HG03108 (cell line): ENCODE data around the gene KCNC1.

Experiments used
- ATAC-seq: cut with Tn5 transposase; IDR thresholded peaks from one replicate; pipeline ENCODE4 v1.9.1; 2021; ENCODE audit warnings: moderate library complexity; ENCODE audit not compliant: unreplicated experiment

The KCNC1 gene

DNA sequence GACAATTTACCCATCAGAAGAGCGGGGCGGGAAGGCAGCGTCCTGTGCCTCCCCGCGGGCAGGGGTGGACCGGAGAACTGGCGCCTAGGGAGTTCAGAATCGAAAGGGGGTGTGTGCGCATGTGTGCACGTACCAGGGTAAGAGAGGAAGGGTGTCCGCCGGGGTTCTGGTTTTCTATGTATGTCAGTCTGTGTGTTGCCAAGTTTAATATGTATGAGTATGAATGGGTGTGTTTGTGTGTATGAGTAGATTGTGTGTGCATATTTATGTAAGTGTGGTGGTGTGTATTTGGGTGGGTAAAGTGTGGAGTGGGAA, 2.0 kb downstream of the KCNC1 start:
- ATAC-seq: no peak

DNA sequence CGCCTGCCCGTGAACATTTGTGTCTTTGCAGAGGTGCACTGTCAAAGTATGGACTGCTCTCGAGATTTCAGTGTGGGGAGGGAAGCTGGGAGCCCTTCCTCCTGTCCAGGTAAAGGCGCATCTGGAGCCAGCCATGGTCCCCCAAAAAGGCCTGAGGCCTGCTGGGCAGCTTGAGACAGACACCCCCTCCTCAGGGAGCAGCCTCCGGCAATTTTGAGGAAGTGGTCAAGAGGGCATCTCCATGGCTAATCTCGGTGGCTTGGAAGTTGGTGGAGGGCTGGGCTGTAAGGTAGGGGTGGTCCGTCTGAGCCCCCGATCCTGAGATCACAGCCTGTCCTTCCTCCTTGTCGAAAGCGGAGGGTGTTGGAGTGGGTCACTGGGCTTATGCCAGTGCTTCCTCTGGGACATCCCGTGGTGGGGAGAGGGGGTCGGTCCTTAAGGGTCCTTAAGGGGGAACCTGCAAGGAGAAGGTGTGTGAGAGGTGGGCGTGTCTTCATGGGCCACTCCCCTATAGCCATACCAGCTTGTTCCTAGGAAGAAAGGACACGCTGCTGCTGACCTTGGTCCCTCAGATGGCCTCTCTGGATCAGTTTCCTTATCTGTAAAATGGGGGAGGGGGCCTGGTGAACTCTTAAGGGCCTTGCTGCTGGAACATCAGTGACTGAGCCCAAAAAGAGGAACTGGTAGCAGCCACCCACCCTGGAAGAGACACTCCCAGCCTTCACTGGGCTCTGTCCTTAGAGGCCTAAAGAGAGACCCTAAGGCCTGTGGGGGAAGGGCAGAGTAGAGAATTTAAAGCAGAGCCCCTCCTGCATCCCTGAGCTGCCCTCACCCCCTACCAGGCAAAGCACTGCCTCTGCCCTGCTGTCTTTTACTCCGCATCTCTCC, 2.6 kb downstream of the KCNC1 start:
- no peak for ATAC-seq

DNA sequence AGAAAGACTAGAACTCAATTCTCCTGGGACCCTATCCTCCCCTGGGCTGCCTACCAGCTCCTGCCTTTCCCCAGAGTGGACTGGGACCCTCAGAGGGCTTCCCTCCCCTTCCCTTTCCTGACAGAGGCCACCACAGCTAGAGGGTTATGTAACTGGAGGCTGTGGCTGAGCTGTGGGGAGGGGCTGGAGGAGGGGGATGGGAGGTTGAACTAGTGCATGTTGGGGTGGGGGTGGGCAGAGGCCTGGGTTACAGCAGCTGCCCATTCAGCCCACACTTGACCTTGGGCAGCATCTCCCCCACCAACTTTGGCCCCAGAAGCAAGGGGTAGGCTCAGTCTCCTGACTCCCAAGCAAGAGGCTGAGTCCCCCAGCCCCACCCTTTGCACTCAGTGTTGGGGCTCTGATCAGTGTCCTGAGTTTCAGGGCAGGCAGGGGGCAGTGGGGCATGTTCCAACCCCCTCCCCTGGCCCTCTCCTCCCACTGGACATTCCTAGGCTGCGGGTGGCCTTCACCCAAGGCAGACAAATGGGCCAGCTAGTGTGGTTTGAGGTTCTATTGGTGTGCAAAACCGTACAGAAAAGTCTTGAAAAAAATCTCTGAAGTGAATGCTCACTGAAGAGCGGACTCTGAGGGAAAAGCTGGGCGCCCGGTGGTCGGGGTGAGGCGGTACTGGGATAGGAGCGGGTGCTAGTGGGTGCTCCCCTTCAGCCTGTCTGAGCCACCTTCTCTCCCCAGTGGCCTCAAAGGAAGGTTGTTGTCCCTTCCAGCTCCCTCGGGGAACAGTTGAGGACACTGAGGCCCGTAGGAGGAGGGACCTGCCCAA, 3.8 kb downstream of the KCNC1 start:
- no peak for ATAC-seq

DNA sequence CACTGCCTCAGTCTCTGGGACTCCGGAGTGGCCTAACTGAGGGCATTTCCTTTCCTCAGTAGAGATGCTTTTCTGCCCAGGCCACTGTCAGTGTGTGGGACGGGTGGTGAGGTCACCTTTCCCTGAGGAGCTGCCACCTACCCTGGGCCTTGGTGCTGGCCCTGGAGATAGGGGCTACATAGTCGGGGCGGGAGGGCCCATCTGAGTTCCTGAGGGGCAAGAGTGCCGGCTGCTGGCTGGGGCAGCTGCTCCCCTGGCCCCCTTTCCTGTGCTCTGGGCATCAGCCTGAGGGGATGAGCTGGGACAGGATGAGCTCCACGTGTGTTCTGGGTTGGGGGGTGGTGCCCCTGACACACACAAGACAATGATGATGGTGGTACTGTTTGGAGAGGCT, 5.4 kb downstream of the KCNC1 start:
- no peak for ATAC-seq

DNA sequence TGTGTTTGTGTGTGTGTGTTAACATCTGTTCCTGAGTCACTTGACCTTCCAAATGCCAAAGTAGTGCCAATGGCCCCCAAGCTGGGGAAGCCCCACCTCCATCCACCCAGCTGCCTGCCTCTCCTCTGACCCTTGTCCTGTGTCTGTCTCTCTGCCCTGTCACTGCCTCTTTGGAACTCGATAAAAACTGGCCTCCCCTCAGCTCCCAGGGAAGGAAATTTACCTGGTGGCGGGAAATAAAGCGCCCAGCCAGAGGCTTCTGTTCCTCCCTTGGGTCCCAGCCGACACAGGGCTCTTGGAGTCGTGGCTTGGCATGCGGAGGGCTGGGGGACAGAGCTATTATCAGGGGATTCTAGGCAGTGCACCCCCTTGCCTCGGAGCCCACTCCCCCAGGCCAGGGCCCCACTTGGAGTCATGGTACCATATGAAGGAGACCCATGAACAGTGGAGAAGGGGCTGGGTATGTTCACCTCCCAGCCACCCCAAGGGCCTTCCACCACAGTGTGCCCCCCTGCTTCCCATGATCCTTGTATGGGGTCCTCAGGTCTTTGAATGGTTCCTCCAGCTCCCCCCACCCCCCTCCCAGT, 6.2 kb downstream of the KCNC1 start:
- ATAC-seq: no peak

DNA sequence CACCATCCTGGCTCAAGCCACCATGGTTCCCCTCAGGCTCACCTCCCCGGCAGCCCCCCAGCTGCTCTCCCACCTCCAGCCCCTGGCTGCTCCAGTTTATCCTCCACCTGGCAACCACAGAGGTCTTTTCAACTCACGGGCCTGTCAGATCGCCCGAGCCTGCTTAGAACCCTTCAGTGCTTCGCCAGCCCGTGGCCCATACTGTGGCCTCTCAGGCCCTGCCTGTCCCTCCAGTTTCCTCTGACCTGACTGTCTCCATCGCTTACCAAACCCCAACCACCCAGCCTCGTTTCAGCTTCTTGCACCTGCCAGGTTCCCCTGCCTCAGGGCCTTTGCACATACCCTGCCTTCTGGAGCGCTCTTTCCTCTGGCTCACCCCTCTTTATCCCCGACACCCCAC, 6.9 kb downstream of the KCNC1 start:
- no peak for ATAC-seq

DNA sequence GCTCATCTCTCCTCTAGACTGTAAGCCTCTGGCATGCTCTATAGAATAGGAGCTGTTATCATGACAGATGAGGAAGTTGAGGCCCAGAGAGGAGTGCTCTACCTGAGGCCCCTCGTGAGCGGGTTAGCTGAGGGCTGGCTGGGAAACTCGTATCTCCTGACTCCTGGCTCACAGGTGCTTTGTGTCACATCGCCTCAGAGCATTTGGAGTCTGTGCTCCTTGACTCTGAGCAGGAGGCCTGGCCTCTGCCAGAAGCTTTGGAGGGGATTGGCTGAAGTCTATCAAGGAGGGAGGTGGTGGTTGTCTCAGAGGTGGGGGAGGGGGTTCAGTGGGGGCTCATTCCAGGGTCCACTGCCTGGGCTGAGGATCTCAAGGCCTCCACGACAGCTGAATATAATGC, 7.4 kb downstream of the KCNC1 start:
- no peak for ATAC-seq

DNA sequence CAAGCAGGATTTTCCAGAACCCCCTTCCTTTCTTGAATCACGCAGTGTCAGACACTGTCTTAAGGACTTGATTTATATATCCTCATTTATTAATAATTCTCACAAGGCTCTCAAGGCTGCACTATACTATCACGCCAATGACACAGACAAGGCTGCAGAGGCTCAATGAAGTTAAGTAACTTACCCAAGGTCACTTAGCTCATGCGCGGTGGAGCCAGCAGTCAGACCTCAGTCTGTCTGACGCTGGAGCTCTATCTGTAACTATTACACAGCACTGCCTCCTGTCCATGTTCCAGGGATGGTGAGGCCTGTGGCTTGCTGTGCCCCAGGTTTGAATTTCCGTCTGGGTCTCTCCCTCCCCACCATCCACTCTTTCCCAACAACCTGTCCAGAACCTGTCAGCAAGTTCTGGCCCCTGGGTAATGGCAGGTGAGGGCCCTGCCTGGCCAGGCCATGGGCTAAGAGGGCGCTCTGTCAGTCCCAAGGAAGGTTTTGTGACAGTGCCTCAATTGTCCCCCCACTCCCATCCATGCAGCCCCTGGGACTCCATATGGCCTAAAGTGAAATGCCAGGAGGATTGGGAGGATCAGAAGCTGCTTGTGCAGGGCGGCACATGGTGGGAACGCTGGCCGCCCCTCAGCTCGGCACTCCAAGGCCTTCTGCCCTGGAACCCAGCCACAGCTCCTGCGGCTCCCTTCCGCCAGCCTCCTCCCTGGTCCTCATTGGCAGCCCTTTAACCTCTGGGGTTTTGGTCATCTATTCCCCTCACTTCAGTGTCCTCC, 8.6 kb downstream of the KCNC1 start:
- no peak for ATAC-seq

DNA sequence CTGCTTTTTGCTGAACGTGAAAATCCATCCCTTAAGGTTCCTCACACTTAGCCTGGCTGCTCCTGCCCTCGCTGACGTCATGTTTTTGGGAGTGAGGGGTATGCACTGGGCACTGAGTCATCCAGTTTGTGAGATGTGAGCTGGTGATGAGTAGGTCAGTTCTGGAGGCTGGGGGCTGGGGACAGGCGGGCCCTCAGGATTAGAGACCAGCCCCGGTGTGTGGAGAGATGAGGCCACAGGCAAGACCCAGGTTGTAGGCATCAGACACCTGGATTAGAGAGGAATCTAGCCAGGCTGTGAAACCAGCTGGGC, 9.2 kb downstream of the KCNC1 start:
- no peak for ATAC-seq

DNA sequence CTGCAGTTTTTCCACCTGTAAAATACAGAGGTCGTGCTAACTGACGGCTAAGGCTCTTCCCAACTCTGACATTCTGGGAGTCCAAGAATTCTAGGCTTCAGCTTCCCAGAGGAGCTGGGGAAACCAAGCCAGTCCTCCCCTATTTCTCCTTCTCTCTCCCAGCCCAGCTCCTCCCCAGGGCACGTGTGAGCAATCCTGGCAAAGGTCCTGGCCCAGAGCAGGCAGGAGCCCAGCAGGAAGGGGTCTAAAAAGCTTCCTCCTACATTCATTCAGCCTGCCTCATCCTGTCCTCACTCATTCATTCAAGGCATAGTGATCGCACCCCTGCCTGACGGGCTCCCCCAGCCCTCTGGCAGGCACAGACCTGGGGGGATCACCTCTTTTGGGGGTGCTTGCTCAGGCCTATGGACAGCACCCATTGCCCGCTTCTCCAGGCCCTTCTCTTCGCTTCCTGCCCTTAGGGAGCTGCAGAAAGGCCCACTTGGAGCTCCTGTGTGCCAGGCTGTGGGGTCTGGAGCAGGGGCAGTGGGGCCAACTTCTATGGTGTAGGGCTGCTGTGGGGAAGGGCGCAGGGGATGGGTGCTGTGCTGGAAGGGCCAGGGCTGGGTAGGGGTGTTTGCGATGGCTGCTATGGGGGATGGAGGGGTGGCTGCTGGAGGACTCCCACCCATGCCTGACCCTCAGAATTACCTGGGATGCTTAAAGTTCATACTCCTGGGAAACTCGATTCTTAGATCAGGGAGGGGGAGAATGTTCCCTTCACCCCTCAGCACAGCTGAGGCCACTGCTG, 9.8 kb downstream of the KCNC1 start:
- no peak for ATAC-seq

DNA sequence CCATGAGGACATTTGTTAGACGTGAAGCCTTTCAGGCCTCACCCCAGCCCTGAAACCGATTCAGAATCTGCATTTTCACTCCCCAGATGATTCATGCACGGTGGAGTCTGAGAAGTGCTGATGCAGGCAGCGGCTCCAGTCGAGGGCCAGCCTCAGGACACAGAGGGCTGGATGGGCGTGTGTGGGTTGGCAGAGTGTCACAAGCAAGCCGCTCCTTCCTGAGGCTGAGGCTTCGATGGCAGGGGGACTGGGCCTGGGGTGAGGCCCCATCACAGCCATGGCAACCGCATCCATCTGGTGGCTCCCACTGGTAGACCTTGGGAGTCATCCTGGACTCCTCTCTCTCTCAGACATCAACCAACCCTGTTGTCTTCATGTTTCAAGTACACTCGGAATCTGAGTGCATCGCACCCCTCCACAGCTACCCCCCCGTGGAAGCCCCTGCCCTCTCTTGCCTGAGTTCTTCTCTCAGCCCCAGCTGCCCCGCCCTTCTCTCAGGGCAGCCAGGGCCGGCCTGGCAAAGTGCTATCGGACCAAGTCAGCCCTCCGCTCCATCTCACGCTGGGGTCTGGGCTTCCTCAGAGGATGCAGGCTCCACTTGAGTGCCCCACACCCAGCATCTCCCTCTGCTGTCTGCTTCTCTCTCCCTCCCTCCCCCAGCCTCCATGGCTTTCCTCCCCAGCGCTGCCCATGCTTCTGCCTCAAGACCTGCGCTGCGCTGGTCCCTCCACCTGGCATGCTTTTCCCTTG, 10.6 kb downstream of the KCNC1 start:
- no peak for ATAC-seq

DNA sequence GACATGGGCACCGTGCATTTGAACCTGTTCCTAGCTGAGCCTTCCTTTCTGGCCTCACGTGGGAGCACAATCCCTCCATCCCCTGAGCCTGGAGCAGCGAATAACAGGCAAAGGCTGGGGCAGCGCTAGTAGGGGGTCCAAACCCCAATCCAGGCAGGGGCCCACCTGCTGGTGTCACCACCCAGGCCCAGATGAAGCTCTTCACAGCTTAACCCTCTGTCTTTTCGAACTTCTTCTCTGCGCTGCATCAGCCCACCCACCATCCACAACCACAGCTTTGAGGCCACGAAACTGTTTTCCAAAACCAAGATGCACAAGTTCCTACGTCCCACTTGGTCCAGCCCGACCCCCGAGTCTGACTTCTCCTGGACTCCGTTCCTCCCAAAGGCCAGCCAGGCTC, 11.5 kb downstream of the KCNC1 start:
- no peak for ATAC-seq

DNA sequence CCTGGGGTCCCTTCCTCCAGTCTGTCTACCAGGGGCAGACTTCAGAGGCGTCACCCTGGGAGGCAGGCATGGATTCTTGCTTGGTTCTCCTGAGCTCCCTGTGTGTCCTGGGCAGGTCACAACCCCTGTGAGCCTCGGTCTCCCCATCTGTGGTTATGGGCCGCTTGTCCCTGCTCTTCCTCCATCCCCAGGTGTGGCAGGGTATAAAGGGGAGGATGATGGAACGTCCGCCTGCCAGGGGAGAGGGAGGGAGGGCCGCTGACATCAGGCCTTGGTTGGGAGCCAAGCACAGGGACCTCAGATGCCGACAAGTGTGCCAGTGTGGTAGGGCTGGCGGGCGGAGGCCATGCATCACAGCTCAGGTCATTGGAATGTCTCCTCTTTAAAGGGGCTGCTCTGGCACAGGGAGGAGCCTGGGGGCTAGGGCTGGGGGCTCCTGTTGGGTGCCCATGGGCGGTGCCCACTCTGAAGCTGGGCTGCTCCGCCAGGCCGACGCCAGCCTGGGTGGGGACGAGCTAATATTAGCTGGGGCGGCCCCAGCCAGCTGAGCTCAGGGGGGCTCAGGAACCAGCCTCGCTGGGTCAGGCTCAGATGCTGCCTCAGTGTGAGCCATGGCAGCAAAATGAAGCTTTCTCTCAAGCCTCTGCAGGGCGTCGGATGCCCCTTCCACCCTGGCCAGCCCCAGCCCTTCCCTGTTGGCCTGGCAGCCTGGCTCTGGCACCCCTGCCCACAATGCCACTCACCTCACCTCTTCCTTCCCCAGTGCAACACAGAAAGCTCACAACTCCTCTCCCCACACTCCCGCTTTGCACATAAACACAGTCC, 12.8 kb downstream of the KCNC1 start:
- no peak for ATAC-seq

DNA sequence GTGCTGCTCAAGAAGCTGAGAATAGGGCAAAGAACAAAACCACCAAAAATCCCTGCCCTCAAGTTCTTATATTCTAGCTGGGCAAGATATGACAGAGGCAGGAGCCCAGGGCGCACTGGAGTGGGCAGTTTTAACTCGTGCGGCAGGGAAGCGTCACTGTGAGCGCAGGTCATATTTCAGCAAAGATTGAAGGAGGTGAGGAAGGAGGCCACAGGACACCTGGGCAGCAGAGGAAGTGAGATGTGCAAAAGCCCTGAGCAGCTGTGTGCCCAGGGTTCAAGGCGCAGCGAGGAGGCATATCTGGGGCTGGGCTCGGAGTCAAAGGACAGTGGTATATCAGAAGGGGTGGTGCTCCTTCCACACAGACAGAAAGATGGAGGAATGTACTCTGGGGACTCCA, 13.5 kb downstream of the KCNC1 start:
- no peak for ATAC-seq

DNA sequence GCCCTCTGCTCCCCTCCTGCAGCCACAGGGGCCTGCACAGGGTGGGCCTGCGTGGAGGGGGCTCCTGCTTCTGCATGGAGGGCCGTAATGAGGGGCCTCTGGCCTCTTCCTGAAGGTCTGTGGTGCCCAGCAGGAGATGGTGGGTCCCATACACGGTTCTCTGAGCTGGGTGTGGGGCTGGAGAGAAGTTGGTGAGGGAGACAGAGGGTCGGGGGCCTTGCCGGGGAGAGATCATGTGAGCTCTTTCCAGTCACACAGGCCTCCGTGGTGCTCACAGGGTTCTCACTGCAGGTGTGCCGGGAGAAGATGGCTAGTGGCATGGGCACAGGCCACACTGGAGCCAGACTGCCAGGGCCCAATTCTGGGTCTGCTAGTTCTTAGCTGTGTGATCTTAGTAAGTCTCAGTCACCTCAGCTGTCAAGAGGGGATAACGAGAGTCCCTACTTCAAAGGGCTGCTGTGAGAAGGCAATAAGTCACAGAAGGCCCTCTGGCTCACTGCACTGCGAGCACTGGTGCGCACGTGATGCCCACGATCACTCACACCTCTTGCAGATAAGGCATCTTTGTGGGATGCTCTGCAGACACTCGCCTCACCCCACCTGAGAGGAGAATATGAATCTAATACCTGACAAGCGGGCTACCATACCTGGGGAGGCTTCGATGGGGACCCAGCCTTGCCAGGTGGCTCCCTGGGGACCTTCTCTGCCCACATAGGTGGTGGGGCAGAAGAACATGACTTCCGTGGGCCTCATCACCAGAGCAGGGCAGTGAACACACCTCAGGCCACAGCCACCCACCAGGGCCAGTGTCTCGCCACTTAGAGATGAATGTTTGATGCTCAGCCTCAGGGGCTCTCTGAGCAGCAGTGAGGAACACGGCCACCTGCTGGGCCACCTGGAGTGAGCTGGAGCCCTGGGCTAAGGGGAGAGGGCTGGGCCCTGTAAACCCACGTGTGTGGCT, 14.5 kb downstream of the KCNC1 start:
- no peak for ATAC-seq

DNA sequence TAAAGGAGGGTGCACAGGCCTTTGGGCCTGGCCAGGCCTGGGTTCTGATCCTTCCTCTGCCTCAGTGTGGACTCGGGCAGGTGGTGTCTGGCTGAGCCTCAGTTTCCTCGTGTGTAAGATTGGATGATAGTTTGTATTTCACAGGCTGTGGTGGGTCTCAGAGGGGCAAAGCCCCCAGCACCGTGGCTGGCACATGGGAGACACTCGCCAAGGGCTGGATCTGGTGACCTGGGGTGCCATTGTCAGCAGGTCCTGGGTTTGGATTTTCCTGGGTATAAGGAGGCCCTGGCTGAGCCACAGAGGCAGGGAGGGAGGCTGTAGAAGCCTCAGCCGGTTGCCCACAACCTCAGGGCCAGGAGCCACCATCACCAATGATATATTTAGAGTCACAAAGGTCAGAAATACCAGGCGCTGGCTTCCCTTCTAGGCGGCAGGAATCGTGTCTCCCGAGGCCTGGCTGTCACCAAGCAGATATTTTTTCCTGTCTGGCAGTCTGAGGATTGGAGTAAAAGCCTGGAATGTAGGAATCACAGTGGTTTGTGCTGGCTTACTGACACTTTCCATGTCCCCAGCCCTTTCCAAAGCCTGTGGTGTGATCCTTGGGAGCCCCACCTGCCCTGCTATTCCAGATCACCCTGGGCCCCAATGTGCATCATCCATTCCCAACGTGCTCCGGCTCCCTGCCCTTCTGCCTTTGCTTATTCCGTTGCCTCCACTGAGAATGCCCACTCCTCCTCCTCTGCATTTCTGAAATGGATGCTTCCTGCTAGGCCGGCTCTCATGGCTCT, 15.6 kb downstream of the KCNC1 start:
- no peak for ATAC-seq

DNA sequence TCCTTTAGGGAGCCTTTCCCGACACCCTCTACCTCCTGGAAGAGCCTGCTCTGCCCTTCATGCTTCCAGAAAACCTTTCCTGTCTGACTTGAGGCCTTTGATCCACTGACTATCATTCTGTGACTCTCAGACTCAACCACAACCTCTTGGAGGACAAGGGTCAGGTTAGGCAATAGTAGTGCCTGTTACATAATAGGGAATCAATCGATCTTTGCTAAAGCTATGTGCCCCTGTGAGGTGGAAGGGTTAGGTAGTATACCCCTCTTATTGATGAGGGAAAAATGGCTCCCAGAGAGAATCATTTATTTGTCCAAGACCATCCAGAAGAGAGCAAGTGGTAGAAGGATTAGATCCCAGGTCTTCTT, 16.2 kb downstream of the KCNC1 start:
- ATAC-seq: no peak
